Skin of body (tissue), 2 donors: ENCODE results near the gene SLC5A5. TPM values are rescaled to one million over a fixed set of nuclear protein-coding genes. Genes with fewer than 3 reads are reported as not detected.
A peak's percentile ranks its signal among the peaks of the same experiment; 100 is the strongest.
"Not testable (repeated sequence)": the region's sequence is repeated elsewhere in the genome, so short reads cannot be mapped to it uniquely, and the experiment has no call there.

Experiments used
- DNase-seq: peaks from one replicate; lab custom pipeline; 2025; lab: John Stamatoyannopoulos, UW
- total RNA-seq: library from RNA; depleted of rRNA; stranded (reverse); fragments of >200 nt; gene quantifications from one replicate; pipeline ENCODE4 v1.2.3, GENCODE V29; 2014

SLC5A5 gene
- total RNA-seq, 1 donor from 2014 or later = not detected

GRCh38 chr19:17919122-17919521 lies 47.4 kb downstream of the SLC5A5 start:
- not testable (repeated sequence) for DNase-seq

GRCh38 chr19:17920527-17920926 lies 48.8 kb downstream of the SLC5A5 start:
- DNase-seq = no peak

- DNase-seq = no peak
Observed at GRCh38 chr19:17922138-17922537, 50.4 kb downstream of the SLC5A5 start.

GRCh38 chr19:17926044-17926443 lies 54.3 kb downstream of the SLC5A5 start:
- DNase-seq = no peak

GRCh38 chr19:17929056-17929455 lies 57.3 kb downstream of the SLC5A5 start:
- DNase-seq = no peak

- no peak for DNase-seq
Observed at GRCh38 chr19:17931532-17932191, 59.9 kb downstream of the SLC5A5 start.

- peak; percentile 94 for DNase-seq
Observed at GRCh38 chr19:17932485-17933338, 61.0 kb downstream of the SLC5A5 start, which contains the start of gene CCDC124. Gene CCDC124 (plus strand): TSS chr19:17933015. CDS start chr19:17936421, 3,406 bp downstream.

GRCh38 chr19:17933414-17934129 lies 61.8 kb downstream of the SLC5A5 start:
- no peak for DNase-seq

- no peak for DNase-seq
Observed at GRCh38 chr19:17936379-17936778, 64.6 kb downstream of the SLC5A5 start.

- no peak for DNase-seq
Observed at GRCh38 chr19:17937371-17937900, 65.7 kb downstream of the SLC5A5 start.

- peak; percentile 59 for DNase-seq
Observed at GRCh38 chr19:17938092-17938845, 66.5 kb downstream of the SLC5A5 start.

GRCh38 chr19:17942181-17942580 lies 70.4 kb downstream of the SLC5A5 start:
- DNase-seq = no peak

- no peak for DNase-seq
Observed at GRCh38 chr19:17942582-17943273, 71.0 kb downstream of the SLC5A5 start.

- no peak for DNase-seq
Observed at GRCh38 chr19:17943274-17944221, 71.8 kb downstream of the SLC5A5 start.

- DNase-seq = no peak
Observed at GRCh38 chr19:17944301-17944700, 72.6 kb downstream of the SLC5A5 start.
